HG02571 (cell line): ENCODE data around the gene PTP4A1.
A peak's percentile ranks its signal among the peaks of the same experiment; 100 is the strongest.

Experiments used
- ATAC-seq: cut with Tn5 transposase; IDR thresholded peaks from one replicate; pipeline ENCODE4 v1.9.1; 2021; ENCODE audit warnings: mild to moderate bottlenecking, moderate library complexity; ENCODE audit not compliant: unreplicated experiment

PTP4A1 gene

GRCh38 chr6:63554782-63555181, 17.5 kb upstream of the PTP4A1 start:
- no peak for ATAC-seq

GRCh38 chr6:63556369-63556768, 15.9 kb upstream of the PTP4A1 start:
- ATAC-seq = no peak

- ATAC-seq = peak; percentile 72
Measured at GRCh38 chr6:63558278-63558677, 14.0 kb upstream of the PTP4A1 start.

DNA sequence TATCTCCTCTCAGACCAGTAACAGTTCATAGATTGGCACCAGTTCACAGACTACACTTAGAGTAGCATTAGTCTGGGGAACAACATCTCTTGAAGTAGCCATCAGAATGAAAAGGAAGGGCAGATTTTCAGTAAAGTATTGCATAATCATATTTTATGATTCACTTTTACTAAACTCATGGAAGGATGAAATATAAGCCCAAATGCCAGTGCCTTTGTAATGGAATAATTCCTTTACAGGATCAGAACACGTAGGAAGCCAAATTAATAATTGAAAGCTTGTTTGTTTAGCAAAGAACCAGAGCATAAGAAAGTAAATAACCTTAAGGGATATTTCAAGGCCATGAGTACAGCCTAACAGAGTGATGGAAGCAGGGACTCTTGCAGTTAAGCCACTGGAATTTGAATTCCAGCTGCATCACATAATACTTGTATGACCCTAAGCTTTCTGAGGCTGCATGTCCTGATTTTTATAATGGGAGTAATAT, 11.4 kb upstream of the PTP4A1 start:
- ATAC-seq = no peak

DNA sequence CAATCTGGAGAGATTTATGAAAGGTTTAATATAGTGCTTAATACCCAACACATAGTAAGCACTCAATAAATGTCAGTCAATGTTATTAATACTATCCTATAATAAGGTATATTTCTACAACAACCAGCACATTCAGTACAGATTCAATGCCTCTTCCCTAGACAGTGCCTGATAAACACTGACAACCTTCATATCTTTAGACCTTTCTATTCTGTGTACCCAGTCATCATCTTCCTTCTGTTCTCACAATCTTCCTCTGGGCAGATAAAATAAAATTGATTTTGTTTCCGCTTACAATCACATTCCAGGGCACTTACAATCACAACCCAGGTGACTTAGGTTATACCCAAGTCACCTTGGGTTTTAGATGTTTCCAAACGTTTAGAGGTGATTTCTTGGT, 11.0 kb upstream of the PTP4A1 start:
- no peak for ATAC-seq

DNA sequence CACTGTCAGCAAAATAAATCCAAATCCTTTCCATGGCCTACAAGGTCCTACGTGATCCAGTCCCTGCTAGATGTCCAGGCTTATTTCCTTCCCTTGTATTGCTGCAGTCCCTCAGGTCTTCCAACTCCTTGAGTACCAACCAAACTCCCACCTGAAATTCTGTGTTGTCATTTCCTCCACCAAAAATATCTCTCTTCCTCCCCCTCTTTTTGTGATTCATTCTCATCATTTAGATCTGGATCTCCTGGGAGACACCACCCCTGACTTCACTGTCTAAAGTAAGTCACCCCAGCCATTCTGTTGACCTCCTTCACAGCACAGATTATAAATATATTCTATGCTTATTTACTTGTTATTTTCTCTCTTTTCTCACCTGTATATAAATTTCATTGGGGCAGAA, 9.0 kb upstream of the PTP4A1 start:
- no peak for ATAC-seq

GRCh38 chr6:63565058-63565726, 7.1 kb upstream of the PTP4A1 start:
- ATAC-seq = no peak

GRCh38 chr6:63565727-63566596, 6.3 kb upstream of the PTP4A1 start:
- no peak for ATAC-seq

- ATAC-seq = no peak
Measured at GRCh38 chr6:63567966-63568365, 4.3 kb upstream of the PTP4A1 start.

GRCh38 chr6:63571361-63572043, 778 bp upstream of the PTP4A1 start:
- no peak for ATAC-seq

- ATAC-seq = no peak
Measured at GRCh38 chr6:63572747-63573075, 431 bp downstream of the PTP4A1 start.

GRCh38 chr6:63573076-63573898, 1.0 kb downstream of the PTP4A1 start:
- peak; percentile 47 for ATAC-seq

GRCh38 chr6:63573899-63574553, 1.7 kb downstream of the PTP4A1 start:
- no peak for ATAC-seq

GRCh38 chr6:63574554-63574900, 2.2 kb downstream of the PTP4A1 start:
- no peak for ATAC-seq

DNA sequence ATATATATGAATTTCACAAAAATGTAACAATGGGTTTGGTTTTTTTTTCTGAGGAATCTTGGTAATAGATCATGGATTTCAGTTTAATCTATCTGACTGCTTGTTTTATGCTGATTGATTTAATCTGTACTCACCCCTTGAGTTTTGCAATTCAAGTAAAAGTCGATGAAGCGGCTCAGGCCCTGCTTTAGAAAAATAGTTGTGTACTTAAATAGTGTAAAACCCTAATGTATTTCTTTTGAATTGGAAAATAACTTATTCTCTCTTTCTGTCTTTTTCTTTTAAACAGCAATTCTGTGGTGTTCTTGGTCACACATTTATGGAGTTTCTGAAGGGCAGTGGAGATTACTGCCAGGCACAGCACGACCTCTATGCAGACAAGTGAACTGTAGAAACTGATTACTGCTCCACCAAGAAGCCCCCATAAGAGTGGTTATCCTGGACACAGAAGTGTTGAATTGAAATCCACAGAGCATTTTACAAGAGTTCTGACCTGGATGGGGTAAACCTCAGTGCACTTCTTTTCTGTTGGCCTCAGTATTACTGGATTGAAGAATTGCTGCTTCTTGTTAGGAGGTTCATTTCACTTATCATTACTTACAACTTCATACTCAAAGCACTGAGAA, 4.0 kb downstream of the PTP4A1 start:
- no peak for ATAC-seq

DNA sequence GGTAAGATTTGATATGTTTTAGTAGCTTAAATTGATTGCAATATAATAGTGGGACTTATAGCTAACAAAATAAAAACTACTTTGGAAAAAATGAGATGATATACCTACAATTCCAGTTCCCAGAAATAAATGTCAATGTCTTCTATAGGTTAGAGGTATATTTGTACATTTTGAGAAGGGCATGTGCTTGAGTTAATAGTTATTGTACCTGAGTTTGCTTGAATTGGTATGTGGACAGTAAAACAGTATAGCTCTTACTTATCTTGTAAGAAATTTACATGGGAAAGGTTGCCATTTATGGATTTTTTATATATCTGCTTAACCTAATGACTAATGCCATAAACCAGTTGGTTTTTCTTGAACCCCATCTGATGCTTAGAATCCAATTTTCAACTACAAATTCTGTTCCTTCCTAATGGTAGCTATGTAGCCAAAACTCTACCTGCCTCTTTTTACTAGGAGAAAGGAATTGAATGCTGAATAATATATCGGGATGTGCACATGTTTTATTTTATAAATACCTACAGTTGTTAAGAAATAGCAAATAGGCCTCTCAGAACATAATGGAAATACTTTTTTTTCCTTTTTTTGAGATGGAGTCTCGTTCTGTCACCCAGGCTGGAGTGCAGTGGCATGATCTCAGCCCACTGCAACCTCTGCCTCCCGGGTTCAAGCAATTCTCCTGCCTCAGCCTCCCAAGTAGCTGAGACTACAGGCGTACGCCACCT, 4.9 kb downstream of the PTP4A1 start:
- no peak for ATAC-seq

- no peak for ATAC-seq
Measured at GRCh38 chr6:63578757-63579156, 6.5 kb downstream of the PTP4A1 start.

GRCh38 chr6:63579937-63580703, 7.8 kb downstream of the PTP4A1 start:
- no peak for ATAC-seq

DNA sequence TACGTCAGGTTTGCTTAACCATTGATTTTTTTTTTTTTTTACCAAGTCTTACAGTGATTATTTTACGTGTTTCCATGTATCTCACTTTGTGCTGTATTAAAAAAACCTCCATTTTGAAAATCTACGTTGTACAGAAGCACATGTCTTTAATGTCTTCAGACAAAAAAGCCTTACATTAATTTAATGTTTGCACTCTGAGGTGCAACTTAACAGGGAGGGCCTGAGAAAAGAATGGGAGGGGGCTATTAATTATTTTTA, 8.4 kb downstream of the PTP4A1 start:
- no peak for ATAC-seq
